Activated CD4-positive, alpha-beta T cell treated with anti-CD3 and anti-CD28 coated beads for 36 hours (primary cell): Measurements from ENCODE around the gene ABCF1. TPM values are rescaled to one million over a fixed set of nuclear protein-coding genes. Genes with fewer than 3 reads are reported as not detected.
A peak's percentile ranks its signal among the peaks of the same experiment; 100 is the strongest.

Source experiments
- ATAC-seq: fragments of 200-7000 bp; cut with Tn5 transposase; one replicate; pipeline ENCODE4 v1.10.0; 2021; ENCODE audit warnings: mild to moderate bottlenecking, moderate library complexity
- CTCF ChIA-PET: fragments of 350-600 bp; sonication (Branson Sonifier 250); formaldehyde crosslinking; loops from one replicate; lab custom pipeline; 2021; ENCODE audit warnings: antibody characterized with exemption; lab: Charles Lee
- POLR2A ChIA-PET: fragments of 350-600 bp; sonication (Branson Sonifier 250); formaldehyde crosslinking; loops from one replicate; lab custom pipeline; 2021; ENCODE audit warnings: antibody characterized with exemption, inconsistent platforms; lab: Charles Lee
- DNase-seq: peaks from one replicate; pipeline ENCODE4 v3.0.0-alpha.2; 2020
- H3K27ac Mint-ChIP-seq: one replicate; pipeline ENCODE4 v1.8.0; 2021; ENCODE audit warnings: mixed read lengths
- H3K27me3 Mint-ChIP-seq: one replicate; pipeline ENCODE4 v1.8.0; 2021; ENCODE audit warnings: mixed read lengths
- H3K36me3 Mint-ChIP-seq: one replicate; pipeline ENCODE4 v1.8.0; 2021; ENCODE audit warnings: low read depth, mixed read lengths
- H3K4me1 Mint-ChIP-seq: one replicate; pipeline ENCODE4 v1.8.0; 2021; ENCODE audit warnings: mixed read lengths
- H3K4me3 Mint-ChIP-seq: one replicate; pipeline ENCODE4 v1.8.0; 2021; ENCODE audit warnings: mild to moderate bottlenecking, moderate library complexity, mixed read lengths
- H3K9me3 Mint-ChIP-seq: one replicate; pipeline ENCODE4 v1.8.0; 2021; ENCODE audit warnings: low read depth, mixed read lengths
- intact Hi-C, 2 experiments: fragments of 100-400 bp; cut with DNase I in 1 of 2; cut with micrococcal nuclease in 1 of 2; formaldehyde crosslinking; loops; one replicate each; pipeline versions ENCODE4 v1.14.2 to v1.15.1; 2022 to 2024; cut with DNase I, micrococcal nuclease
- total RNA-seq, 2 experiments: library from RNA; stranded (reverse); gene quantifications; one replicate each; pipeline ENCODE4 v1.2.3, GENCODE V29; 2021

ABCF1 gene
- total RNA-seq, 2 experiments from 2014 or later: 100.0 to 105 TPM

DNA sequence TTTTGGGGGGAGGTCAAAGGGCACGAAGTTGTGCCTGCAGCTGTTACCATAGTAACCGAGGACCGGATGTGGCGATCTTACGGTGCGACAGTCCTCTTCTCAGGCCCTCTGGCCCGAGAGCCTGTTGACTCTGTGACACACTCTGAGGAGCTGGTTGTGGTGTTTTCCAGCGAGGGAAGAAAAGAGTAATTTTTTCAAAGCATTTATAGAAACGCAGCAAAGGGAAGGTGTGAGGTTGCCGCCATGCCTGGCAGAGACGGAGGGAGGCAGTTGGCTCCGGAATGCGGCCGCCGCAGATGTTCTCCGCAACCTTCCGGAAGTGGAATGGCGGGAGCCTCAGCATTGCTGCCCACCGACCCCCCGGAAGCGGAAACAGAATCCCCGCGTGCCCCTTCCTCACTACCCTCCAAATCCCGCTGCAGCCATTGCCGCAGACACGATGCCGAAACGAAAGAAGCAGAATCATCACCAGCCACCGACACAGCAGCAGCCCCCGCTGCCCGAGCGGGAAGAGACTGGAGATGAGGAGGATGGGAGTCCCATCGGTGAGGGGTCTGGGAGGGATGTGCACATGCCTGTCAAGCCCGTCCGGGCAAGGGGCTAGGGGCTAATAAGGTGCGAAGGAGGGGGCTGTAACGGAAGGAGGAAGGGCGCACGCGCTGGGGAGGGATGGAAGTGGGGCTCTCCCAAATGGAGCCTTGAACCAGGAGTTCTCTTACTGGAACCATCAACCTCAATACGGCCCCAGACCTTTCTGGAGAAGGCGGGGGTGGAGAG is 14.1 kb upstream of the ABCF1 start, which contains the start of gene PRR3:
TSS of gene PRR3 (plus strand) at position 390 of the 777 bp plus-strand sequence. CDS start at position 440, 50 bp downstream.
- intact Hi-C loops: loop anchor here (1.0 to 5.0 kb wide), 19 partner anchors 13 to 1620 kb away; partner anchors contain the start of genes ABCF1 (in 2 of the 2), HLA-E (in 2 of the 2), MDC1 (in 2 of the 2) and MRPS18B (in 2 of the 2)
- ATAC-seq (peak; percentile 76), DNase-seq (peak; percentile 94)
- peaks cover 34% of the 10 kb centered on the region for H3K4me1 Mint-ChIP-seq
- POLR2A ChIA-PET: interaction anchor here (0.5 to 2.9 kb wide), 15 partner anchors 9 to 636 kb away, joined by 3 to 24 read pairs (median 4); partner anchors contain the start of genes ABCF1 and TRIM39
- H3K4me3 Mint-ChIP-seq: peak within 1 kb of the TSS; percentile 97
- peak within 1 kb of the TSS; percentile 100 for H3K27ac Mint-ChIP-seq
- no peaks in the 10 kb centered on the region for H3K9me3 Mint-ChIP-seq
- no peaks in the 10 kb centered on the region for H3K27me3 Mint-ChIP-seq
- CTCF ChIA-PET: interaction anchor here (0.7 to 10.6 kb wide), 8 partner anchors 9 to 166 kb away, joined by 3 to 104 read pairs (median 5); partner anchors contain the start of genes ABCF1 and MRPS18B
- peaks cover 72% of the 10 kb centered on the region for H3K36me3 Mint-ChIP-seq

DNA sequence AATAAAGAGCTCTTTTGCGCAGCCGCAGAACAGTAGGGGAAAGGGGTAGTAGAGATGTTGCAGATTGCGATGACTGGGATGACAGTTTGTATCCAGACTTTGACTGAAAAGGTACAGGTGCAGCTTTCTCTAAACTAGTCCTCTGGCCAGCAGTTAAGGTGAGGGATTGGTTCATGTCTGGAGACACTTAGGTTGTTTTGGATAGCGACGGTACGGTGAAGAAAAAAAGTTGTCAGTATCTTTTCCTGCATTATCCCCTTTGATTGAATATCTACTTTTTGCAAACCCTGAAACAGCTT is 13.6 kb upstream of the ABCF1 start:
- Mint-ChIP-seq H3K27ac (peak overlapping the region; percentile 100), H3K36me3 (peaks cover 73% of the 10 kb centered on the region), H3K4me1 (peaks cover 38% of the 10 kb centered on the region), H3K9me3 (no peaks in the 10 kb centered on the region), H3K27me3 (no peaks in the 10 kb centered on the region), H3K4me3 (peak overlapping the region; percentile 97)
- ChIA-PET POLR2A (interaction anchor here (0.6 to 2.0 kb wide), 9 partner anchors 9 to 126 kb away, joined by 3 to 24 read pairs (median 4); partner anchors contain the start of gene ABCF1), CTCF (interaction anchor here (1.0 to 10.6 kb wide), 7 partner anchors 9 to 166 kb away, joined by 3 to 104 read pairs (median 6); partner anchors contain the start of genes ABCF1 and MRPS18B)
- peak; percentile 17 for ATAC-seq
- no peak for DNase-seq
- intact Hi-C loops: loop anchor here in 1 of 2 experiments (1.0 to 5.0 kb wide), 6 partner anchors 160 to 1620 kb away; partner anchors contain the start of genes AGPAT1, BAG6, MDC1 and RNF5

DNA sequence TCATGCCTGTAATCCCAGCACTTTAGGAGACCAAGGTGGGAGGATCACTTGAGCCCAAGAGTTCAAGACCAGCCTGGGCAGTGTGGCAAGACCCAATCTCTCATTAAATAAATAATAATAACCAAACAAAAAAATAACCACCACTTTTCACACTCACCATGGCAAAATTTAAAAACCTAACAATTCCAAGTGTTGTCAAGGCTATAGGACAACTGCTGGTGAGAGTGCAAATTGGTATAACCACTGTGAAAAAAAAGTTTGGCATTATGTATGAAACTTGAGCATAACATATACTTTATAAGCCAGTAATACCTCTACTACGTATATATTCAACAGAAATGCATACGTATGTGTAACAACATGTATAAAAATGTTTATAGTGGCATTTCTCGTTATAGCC is 10.3 kb upstream of the ABCF1 start:
- Mint-ChIP-seq H3K9me3 (no peaks in the 10 kb centered on the region), H3K36me3 (peaks cover 58% of the 10 kb centered on the region), H3K4me3 (no peak overlapping the region), H3K4me1 (peaks cover 34% of the 10 kb centered on the region), H3K27ac (no peak overlapping the region), H3K27me3 (no peaks in the 10 kb centered on the region)
- no peak for DNase-seq
- ChIA-PET CTCF (interaction anchor here (0.7 to 0.8 kb wide), 2 partner anchors 9 to 1247 kb away, joined by 3 to 5 read pairs; no protein-coding TSS in a partner anchor), POLR2A (no interaction called here)
- intact Hi-C loops: no loop called here
- no peak for ATAC-seq

DNA sequence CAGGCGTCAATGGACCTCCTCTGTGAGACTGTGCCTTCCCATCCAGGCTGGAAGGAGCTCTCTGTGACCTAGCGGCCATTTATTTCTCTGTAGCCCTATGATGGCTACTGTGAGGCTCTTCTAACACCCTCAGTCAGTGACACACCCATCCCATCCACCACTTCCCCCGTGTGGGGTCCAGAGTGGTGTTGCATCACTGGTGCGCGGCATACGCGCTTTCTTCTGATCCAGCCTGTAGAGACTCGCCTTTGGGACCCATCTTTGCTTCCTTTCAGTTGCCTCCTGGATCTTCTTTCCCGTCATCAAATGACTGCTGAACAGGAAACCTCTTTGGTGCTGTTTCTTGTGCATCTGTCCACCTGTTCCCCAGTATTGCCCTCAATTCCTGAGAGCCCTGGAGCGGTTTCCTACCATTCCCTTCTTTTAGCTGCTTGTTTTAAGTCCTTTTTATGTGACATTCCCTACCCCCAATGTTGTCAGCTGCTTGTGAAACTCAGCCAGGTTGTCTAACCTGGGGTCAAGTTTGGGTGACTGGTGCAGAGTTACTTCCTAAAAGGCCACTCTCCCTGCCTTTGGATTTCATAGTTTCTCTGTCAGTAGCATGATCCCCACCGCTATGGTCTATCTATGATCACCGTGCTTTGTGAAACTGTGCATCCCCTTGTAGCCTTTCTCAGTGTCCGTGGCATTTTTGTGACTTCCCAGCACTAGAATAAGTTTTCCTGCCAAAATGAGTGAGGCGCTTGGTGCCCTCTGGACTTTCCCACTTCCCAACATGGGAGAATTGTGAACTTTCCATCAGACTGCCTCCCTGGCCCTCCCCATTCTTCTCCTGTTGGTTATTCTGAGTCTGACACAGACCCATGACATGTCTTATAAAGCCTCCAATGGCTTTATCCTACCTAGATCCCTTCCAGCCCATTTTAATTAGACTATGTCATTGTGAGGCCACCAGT is 8.5 kb upstream of the ABCF1 start:
- ChIA-PET POLR2A (no interaction called here), CTCF (interaction anchor here (0.6 to 1.5 kb wide), 4 partner anchors 18 to 80 kb away, joined by 3 to 6 read pairs (median 4); no protein-coding TSS in a partner anchor)
- no peaks in the 10 kb centered on the region for H3K27me3 Mint-ChIP-seq
- H3K4me1 Mint-ChIP-seq: peaks cover 35% of the 10 kb centered on the region
- peaks cover 52% of the 10 kb centered on the region for H3K36me3 Mint-ChIP-seq
- H3K4me3 Mint-ChIP-seq: no peak overlapping the region
- peak overlapping the region; percentile 10 for H3K27ac Mint-ChIP-seq
- H3K9me3 Mint-ChIP-seq: no peaks in the 10 kb centered on the region
- no peak for ATAC-seq
- intact Hi-C loops: no loop called here
- no peak for DNase-seq

DNA sequence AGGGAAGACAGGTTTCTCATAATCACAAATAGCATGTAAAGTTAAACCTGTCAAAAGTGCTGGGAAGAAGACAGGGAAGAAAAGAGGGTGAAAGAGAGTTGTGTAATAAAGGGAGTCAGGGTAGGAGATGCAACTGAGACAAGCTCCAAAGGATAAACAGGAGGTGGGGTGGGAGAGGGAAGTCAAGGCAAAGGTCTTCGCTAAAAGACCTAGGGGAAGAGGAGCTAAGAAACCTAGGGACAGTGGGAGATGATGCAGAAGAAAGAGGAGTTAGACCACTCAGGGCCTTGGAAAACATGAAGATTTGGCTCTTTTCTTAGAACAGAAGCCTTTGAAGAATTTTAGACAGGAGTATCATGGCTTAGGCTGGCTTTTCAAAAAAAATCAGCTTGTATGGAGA is 7.1 kb upstream of the ABCF1 start:
- H3K9me3 Mint-ChIP-seq: no peaks in the 10 kb centered on the region
- intact Hi-C loops: no loop called here
- ATAC-seq: no peak
- no peak for DNase-seq
- H3K27ac Mint-ChIP-seq: peak overlapping the region; percentile 55
- H3K27me3 Mint-ChIP-seq: no peaks in the 10 kb centered on the region
- H3K4me3 Mint-ChIP-seq: no peak overlapping the region
- peaks cover 34% of the 10 kb centered on the region for H3K4me1 Mint-ChIP-seq
- POLR2A ChIA-PET: no interaction called here
- CTCF ChIA-PET: interaction anchor here (0.5 to 1.4 kb wide), 5 partner anchors 21 to 229 kb away, joined by 3 to 4 read pairs (median 4); no protein-coding TSS in a partner anchor
- H3K36me3 Mint-ChIP-seq: peaks cover 42% of the 10 kb centered on the region

DNA sequence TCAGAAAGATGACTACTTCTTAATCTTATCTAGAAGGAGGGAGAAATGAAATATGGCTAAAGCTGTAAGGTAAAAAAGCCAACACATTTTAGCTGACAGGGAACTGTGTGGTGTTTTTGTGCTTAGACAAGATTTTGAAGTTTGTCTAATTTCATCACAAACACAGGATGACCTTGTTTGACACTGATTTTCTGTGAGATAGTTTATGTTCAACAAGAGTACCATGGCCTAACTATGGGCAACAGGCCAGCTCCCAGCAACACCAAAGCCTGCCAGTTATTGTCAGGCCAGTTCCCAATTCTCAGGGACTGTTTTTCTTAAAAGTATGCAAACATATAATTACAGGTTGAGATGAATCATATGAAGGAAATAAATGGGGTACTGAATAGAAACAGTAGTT is 5.5 kb upstream of the ABCF1 start:
- CTCF ChIA-PET: interaction anchor here (0.7 to 2.8 kb wide), 9 partner anchors 8 to 165 kb away, joined by 3 to 13 read pairs (median 4); partner anchors contain the start of gene PRR3
- no peaks in the 10 kb centered on the region for H3K27me3 Mint-ChIP-seq
- intact Hi-C loops: no loop called here
- H3K36me3 Mint-ChIP-seq: peaks cover 32% of the 10 kb centered on the region
- POLR2A ChIA-PET: interaction anchor here (0.7 to 1.2 kb wide), 2 partner anchors 8 to 245 kb away, joined by 3 to 5 read pairs; partner anchors contain the start of gene PRR3
- no peaks in the 10 kb centered on the region for H3K9me3 Mint-ChIP-seq
- H3K4me1 Mint-ChIP-seq: peaks cover 38% of the 10 kb centered on the region
- ATAC-seq (no peak), DNase-seq (no peak)
- H3K4me3 Mint-ChIP-seq: no peak overlapping the region
- H3K27ac Mint-ChIP-seq: peak overlapping the region; percentile 38

DNA sequence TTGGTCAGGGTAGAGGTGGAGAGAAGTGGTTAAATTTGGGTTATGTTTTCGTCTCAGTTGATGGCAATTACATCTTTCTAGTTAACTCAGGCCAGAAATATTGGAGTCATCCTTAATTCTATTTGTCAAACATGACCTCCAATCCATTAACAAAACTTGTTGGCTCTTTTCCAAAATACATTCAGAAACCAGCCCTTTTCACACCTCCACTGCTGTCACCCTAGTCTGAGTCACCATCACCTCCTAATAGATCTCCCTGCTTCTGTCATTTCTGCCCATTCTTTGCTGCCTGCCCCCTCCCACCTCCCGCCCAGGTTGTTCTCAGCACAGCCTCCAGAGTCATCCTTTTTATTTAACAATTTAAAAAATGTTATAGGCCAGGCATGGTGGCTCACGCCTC is 3.0 kb upstream of the ABCF1 start:
- Mint-ChIP-seq H3K4me3 (no peak overlapping the region), H3K27me3 (no peaks in the 10 kb centered on the region), H3K4me1 (peaks cover 45% of the 10 kb centered on the region), H3K36me3 (peaks cover 20% of the 10 kb centered on the region), H3K9me3 (no peaks in the 10 kb centered on the region), H3K27ac (no peak overlapping the region)
- POLR2A ChIA-PET: no interaction called here
- CTCF ChIA-PET: interaction anchor here (2.6 kb wide), 1 partner anchor 87 kb away, joined by 8 read pairs; no protein-coding TSS in a partner anchor
- intact Hi-C loops: no loop called here
- ATAC-seq (peak; percentile 47), DNase-seq (peak; percentile 70)

DNA sequence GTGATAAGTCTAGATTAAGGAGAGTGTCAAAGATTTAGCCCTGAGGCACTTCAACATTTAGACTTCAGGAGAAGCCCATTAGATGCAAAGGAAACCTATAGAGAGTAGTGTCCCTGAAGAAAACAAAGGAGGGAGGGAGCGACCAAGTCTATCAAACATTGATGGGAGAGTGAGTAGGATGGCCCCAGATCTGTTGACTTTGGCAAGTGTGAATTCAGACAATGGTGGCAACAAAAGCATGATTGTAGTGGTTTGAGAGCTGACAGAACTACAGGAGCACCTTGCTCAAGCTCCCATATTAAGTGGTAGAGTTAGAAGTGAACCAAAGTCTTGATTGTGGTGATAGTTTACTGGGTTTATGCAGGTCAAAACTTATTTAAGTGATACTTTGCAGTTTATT is 979 bp upstream of the ABCF1 start:
- Mint-ChIP-seq H3K36me3 (peaks cover 27% of the 10 kb centered on the region), H3K27me3 (no peaks in the 10 kb centered on the region), H3K4me1 (peaks cover 60% of the 10 kb centered on the region), H3K27ac (peak overlapping the region; percentile 39), H3K4me3 (peak overlapping the region; percentile 94), H3K9me3 (no peaks in the 10 kb centered on the region)
- ATAC-seq (no peak), DNase-seq (no peak)
- ChIA-PET CTCF (interaction anchor here (1.0 to 2.6 kb wide), 9 partner anchors 10 to 338 kb away, joined by 3 to 14 read pairs (median 5); partner anchors contain the start of genes GTF2H4 and PRR3), POLR2A (interaction anchor here (1.8 to 2.1 kb wide), 3 partner anchors 12 to 45 kb away, joined by 10 to 28 read pairs (median 24); partner anchors contain the start of genes GNL1 and PRR3)
- intact Hi-C loops: loop anchor here in 1 of 2 experiments (2.0 kb wide), 1 partner anchor 503 kb away; the partner anchor contains the start of gene PPP1R11

DNA sequence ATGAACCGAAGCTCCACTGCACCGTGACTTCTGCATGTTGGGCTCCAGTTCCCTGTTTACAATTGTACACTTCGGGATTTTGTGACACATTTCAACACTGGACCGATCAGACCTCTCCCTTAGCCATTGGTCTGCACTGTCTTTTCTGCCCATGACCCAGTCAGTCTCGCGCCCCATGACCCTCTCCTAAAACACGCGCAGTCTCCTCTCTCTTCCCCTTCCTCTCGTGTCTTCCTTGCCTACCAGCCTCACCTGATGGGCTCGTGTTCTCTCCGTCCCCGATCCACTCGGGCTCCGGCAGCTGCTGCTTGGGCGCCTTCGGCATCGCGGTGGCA is 535 bp upstream of the ABCF1 start:
- Mint-ChIP-seq H3K36me3 (peaks cover 27% of the 10 kb centered on the region), H3K4me1 (peaks cover 62% of the 10 kb centered on the region), H3K4me3 (peak overlapping the region; percentile 94), H3K27me3 (no peaks in the 10 kb centered on the region), H3K9me3 (no peaks in the 10 kb centered on the region), H3K27ac (peak overlapping the region; percentile 94)
- CTCF ChIA-PET: interaction anchor here (0.9 to 2.6 kb wide), 9 partner anchors 13 to 337 kb away, joined by 3 to 14 read pairs (median 6); partner anchors contain the start of genes GTF2H4 and PRR3
- ATAC-seq: peak; percentile 6
- no peak for DNase-seq
- intact Hi-C loops: loop anchor here (1.0 to 2.0 kb wide), 10 partner anchors 14 to 588 kb away; partner anchors contain the start of genes GNL1 (in 2 of the 2), MRPS18B (in 2 of the 2), PPP1R10 (in 2 of the 2) and C6orf136 (in 1 of the 2)
- POLR2A ChIA-PET: interaction anchor here (0.7 to 2.1 kb wide), 7 partner anchors 13 to 270 kb away, joined by 3 to 28 read pairs (median 7); partner anchors contain the start of genes GNL1, MDC1, MRPS18B and PPP1R10

DNA sequence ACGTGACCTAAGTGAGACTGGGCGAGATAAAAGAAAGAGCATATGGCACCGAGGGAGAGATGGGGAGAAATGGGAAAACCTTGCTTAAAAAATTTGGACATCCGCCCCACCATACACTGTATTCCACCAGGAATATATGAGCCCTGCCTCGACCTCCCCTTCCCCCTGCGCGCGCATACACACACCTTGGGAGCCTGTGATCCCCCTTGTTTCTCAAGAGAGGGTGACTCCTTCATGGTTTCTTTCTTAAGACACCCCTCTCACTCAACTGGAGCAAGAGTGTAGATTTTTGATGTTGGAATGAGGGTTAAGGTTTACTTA is 480 bp downstream of the ABCF1 start:
- intact Hi-C loops: loop anchor here (1.0 to 2.0 kb wide), 10 partner anchors 15 to 587 kb away; partner anchors contain the start of genes GNL1 (in 2 of the 2), MRPS18B (in 2 of the 2), PPP1R10 (in 2 of the 2) and C6orf136 (in 1 of the 2)
- ChIA-PET POLR2A (interaction anchor here (0.6 to 2.1 kb wide), 8 partner anchors 14 to 145 kb away, joined by 3 to 28 read pairs (median 6); partner anchors contain the start of genes GNL1, MDC1, MRPS18B and PPP1R10), CTCF (interaction anchor here (0.9 to 2.5 kb wide), 5 partner anchors 26 to 107 kb away, joined by 5 to 14 read pairs (median 6); no protein-coding TSS in a partner anchor)
- ATAC-seq (no peak), DNase-seq (no peak)
- Mint-ChIP-seq H3K4me1 (peaks cover 66% of the 10 kb centered on the region), H3K27ac (peak overlapping the region; percentile 100), H3K27me3 (no peaks in the 10 kb centered on the region), H3K36me3 (peaks cover 32% of the 10 kb centered on the region), H3K9me3 (no peaks in the 10 kb centered on the region), H3K4me3 (peak overlapping the region; percentile 94)
